ENCODE measurements around the gene WASF3. TPM values are rescaled to one million over a fixed set of nuclear protein-coding genes. Genes with fewer than 3 reads are reported as not detected.

WASF3 gene
- total RNA-seq, 2 experiments from 2014 or later, result 0.10 TPM; not detected in 1

DNA sequence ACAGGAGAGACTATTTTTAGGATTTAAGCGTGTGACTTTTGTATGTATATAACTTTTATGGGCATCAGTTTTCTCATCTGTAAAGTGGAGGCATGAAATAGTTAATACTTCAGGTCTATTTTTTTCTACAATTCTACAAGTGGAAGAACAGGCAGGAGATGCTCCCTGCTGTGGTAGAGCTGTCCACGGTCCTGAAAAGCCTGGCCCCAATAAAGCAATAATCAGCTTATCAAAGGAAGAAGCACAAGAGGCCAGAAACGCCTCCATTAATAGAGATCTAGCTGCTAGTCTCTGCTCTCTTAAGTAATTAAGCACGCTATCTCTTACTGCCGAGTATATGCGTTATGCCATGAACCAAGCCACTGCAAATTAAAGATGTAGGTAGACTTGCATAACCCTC lies 28.0 kb upstream of the WASF3 start:
- CTCF ChIA-PET, result interaction anchor here (1.5 kb wide), 1 partner anchor 169 kb away, joined by 4 read pairs; no protein-coding TSS in a partner anchor
- no peaks in the 10 kb centered on the region for H3K27me3 Mint-ChIP-seq
- DNase-seq, result peak; percentile 31
- no peak overlapping the region for H3K27ac Mint-ChIP-seq
- intact Hi-C loops (cut with micrococcal nuclease), result no loop called here
- no peaks in the 10 kb centered on the region for H3K36me3 Mint-ChIP-seq
- H3K4me3 Mint-ChIP-seq, result no peak overlapping the region
- no peaks in the 10 kb centered on the region for H3K4me1 Mint-ChIP-seq (ENCODE audit: low read depth)
- H3K9me3 Mint-ChIP-seq, result no peaks in the 10 kb centered on the region
- POLR2A ChIA-PET, result no interaction called here

DNA sequence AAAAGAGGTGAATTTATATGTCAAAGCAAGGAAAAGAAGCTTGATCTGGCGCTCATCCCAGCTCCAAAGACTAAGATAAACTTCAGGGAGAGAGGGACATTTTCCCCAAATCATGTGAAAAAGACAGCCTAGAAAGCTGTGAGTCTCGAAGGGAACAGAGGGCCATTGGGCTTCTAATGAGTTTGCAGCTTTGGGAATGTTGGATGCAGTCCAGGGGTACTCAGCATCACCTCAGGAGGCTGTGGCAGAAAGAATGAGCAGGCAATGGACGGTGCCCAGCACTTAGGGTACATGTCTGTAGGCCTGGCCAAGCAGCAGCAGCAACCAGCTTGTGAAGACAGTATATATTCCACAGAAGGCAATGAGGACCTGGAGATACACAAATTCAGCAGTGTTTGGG lies 25.7 kb upstream of the WASF3 start:
- Mint-ChIP-seq H3K27ac (no peak overlapping the region), H3K36me3 (no peaks in the 10 kb centered on the region), H3K4me3 (no peak overlapping the region), H3K27me3 (no peaks in the 10 kb centered on the region), H3K9me3 (no peaks in the 10 kb centered on the region), H3K4me1 (ENCODE audit: low read depth) (no peaks in the 10 kb centered on the region)
- ChIA-PET CTCF (no interaction called here), POLR2A (no interaction called here)
- intact Hi-C loops (cut with micrococcal nuclease), result no loop called here
- no peak for DNase-seq

DNA sequence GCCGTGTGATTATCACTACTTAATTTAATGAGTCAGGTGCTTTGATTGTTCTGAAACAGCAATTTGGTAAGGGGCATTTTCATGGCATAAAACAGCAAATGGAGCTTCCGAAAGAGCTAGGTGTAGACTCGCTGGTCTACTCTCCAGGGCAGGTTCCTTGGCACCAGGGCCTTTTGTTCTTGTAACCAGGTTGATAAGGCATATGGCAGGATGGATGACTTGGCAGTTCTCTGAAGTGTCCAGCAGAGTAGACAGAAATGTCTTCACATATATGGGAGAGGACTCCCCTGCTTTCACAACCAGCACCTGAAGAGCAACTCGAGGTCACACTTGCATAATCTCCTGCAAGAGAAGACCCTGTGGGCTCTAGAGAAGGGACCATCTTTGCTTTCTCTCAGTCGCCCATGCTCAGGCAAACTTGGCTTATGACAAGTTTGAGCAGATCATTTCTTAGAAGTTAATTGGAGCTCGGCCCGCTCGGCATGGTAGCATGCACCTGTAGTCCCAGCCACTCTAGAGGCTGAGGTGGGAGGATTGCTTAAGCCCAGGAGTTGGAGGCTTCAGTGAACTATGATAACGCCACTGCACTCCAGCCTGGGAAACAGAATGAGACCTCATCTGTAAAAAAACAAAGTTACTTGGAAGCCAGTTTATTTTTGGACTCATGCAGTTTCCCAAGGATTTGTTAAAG lies 23.3 kb upstream of the WASF3 start:
- CTCF ChIA-PET, result no interaction called here
- Mint-ChIP-seq H3K9me3 (no peaks in the 10 kb centered on the region), H3K27me3 (peaks cover 3% of the 10 kb centered on the region), H3K4me3 (no peak overlapping the region), H3K27ac (no peak overlapping the region), H3K36me3 (no peaks in the 10 kb centered on the region), H3K4me1 (ENCODE audit: low read depth) (no peaks in the 10 kb centered on the region)
- POLR2A ChIA-PET, result no interaction called here
- intact Hi-C loops (cut with micrococcal nuclease), result no loop called here
- DNase-seq, result no peak

DNA sequence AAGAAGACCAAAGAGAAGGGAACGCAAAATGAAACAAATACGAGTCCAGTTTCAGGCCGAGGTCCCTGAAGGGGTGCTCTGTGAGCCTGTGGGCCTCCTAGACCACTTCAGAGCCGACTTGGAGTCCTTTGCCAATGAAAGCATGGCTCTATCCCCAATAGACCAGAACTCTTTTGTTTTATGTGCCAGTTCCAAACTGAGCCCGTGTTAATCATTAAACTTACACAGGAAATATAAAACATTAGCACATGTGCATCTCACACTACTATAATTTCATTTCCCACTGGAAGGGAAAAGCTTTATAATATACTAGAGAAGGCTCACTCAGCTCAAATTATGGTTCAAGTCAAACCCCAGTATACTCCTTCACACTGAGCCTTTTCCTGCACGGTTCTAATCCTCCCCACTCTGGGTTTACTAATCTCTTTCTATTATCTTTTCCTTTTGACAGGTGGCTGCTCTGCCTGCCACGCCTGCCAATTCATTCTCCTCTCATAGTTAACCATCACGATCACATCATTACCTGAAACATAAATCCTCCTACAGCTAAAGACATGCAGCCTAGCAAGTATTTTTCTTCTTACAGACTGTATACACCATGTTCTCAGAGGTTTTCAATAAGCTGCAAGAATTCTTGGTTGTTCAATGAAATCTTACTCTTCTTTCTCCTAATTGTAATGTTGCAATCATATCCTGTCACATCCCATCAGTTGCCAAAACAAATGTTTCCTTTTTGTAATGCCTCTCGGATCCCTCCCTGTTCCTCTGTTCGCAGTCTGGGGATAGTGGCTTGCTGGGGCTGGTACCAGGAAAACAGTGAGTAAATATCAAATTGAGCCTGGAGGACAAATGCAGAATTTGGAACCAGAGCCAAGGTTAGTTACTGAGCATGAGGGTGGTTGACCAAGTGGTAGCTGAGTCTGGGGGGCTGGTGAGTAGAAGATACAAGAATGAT lies 18.8 kb upstream of the WASF3 start:
- Mint-ChIP-seq H3K4me3 (no peak overlapping the region), H3K36me3 (no peaks in the 10 kb centered on the region), H3K27ac (no peak overlapping the region), H3K27me3 (peaks cover 15% of the 10 kb centered on the region), H3K9me3 (no peaks in the 10 kb centered on the region), H3K4me1 (ENCODE audit: low read depth) (no peaks in the 10 kb centered on the region)
- CTCF ChIA-PET, result no interaction called here
- POLR2A ChIA-PET, result no interaction called here
- intact Hi-C loops (cut with micrococcal nuclease), result no loop called here
- DNase-seq, result no peak

DNA sequence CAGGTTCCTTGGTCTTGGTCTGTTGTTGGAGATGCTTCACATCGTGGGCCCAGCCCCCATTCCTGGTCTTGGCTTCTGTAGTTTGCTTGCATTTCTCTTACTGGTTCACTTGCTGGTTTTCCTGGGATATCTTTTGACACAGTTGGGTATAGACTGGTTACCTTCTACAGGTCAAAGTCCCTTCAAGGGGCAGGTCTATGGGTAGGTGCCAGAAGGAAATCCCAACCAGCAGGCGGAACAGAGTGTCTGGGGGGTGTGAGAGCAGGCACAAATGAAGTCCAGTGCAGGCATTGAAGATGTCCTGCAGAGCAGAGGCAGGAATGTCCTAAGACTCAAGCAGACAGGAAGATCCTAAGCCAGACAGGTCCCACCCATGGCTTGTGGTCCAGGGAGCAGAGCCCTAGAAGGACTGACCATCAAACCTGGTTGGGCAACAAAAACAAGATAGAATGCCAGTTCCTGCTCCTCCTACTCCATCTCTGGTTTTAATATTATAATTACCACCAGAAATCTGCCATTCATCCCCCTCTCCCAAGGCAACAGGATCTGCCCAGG lies 17.7 kb upstream of the WASF3 start:
- H3K27ac Mint-ChIP-seq, result no peak overlapping the region

DNA sequence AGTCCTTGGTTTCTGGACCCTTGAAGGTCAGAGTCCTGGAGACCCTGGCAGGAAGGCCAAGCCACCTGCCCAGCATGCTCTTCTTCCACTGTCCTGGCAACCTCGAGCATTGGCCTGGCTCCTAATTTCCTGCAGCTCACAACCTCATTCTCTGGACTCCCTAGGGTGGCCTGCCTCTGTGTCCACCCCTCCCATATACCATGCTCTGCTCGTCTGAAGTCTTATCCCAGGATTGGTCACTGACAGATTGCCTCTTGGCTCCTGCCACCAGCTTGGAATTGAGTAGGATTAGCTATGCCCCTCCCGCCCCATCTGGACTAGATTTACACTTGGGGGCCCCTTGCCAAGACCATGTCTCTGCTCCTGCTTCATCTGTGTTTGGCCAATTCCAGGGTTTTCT lies 17.1 kb upstream of the WASF3 start:
- peaks cover 15% of the 10 kb centered on the region for H3K27me3 Mint-ChIP-seq
- intact Hi-C loops (cut with micrococcal nuclease), result no loop called here
- DNase-seq, result no peak
- no peaks in the 10 kb centered on the region for H3K4me1 Mint-ChIP-seq (ENCODE audit: low read depth)
- H3K4me3 Mint-ChIP-seq, result no peak overlapping the region
- POLR2A ChIA-PET, result no interaction called here
- no peaks in the 10 kb centered on the region for H3K9me3 Mint-ChIP-seq
- H3K27ac Mint-ChIP-seq, result no peak overlapping the region
- no peaks in the 10 kb centered on the region for H3K36me3 Mint-ChIP-seq
- CTCF ChIA-PET, result no interaction called here

More for the DNA sequence above, 17.7 kb upstream of the WASF3 start:
- H3K4me1 Mint-ChIP-seq (ENCODE audit: low read depth), result no peaks in the 10 kb centered on the region
- no peaks in the 10 kb centered on the region for H3K9me3 Mint-ChIP-seq
- intact Hi-C loops (cut with micrococcal nuclease), result no loop called here
- CTCF ChIA-PET, result no interaction called here
- no peak for DNase-seq
- POLR2A ChIA-PET, result no interaction called here
- H3K27me3 Mint-ChIP-seq, result peaks cover 15% of the 10 kb centered on the region
- H3K4me3 Mint-ChIP-seq, result no peak overlapping the region
- no peaks in the 10 kb centered on the region for H3K36me3 Mint-ChIP-seq

DNA sequence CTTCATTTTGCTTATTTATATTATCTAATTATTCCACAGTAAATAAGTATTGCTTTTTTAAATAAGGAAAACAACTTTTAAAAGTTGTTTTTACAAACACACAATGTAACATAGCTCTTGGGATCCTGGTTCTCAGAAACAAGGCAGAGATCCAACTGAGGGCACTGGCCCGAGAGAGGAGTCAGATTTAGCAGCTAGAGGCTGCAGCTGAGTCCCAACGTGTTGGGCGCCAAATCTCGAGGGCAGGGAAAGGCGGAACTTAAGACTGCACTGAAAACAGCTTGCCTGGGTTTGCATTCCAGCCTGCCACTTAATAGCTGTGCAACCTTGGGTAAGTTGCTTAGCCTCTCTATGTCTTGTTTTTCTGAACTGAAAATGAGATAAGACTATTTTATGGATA lies 16.4 kb upstream of the WASF3 start:
- H3K4me1 Mint-ChIP-seq (ENCODE audit: low read depth), result no peaks in the 10 kb centered on the region
- no peak overlapping the region for H3K4me3 Mint-ChIP-seq
- H3K36me3 Mint-ChIP-seq, result no peaks in the 10 kb centered on the region
- H3K27me3 Mint-ChIP-seq, result peaks cover 15% of the 10 kb centered on the region
- no peak overlapping the region for H3K27ac Mint-ChIP-seq
- intact Hi-C loops (cut with micrococcal nuclease), result no loop called here
- DNase-seq, result no peak
- no peaks in the 10 kb centered on the region for H3K9me3 Mint-ChIP-seq
- CTCF ChIA-PET, result no interaction called here
- POLR2A ChIA-PET, result no interaction called here

DNA sequence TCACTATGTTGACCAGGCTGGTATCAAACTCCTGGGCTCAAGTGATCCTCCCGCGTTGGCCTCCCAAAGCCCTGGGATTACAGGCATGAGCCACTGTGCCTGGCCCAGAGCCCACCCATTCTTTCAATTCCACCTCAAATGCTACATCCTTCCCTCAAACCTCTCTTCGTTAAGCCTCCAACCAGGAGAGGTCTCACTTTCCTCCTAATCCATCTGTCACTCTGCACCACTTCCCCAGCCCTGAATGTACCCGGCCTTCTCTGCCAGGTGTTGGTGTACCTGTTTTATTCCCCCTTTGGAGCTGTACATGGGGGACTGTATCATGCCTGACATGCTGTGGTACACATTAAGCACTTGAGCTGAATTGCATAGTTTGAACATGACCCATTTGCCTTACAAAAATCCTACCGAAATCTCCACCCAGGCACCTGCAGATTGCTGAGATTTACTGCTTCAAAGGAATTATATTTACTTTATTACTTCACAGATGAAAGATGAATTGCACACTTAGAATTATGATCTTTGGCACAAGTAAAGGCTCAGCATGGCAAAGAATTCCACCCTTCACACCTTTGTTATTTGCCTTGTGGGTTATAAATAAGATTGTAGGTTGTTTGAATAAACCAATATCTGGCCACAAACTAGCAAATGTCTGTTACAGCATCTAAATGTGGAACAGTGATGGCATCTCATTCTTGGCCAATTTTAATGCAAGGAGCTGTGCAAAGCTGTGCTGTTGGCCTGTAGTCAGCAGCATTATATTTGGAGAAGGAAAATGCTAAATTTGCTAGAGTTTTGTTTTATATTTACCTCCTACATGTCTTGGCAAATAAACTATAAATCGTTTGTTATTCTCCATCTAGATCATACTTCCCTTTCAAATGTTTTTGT lies 15.6 kb upstream of the WASF3 start:
- Mint-ChIP-seq H3K36me3 (no peaks in the 10 kb centered on the region), H3K27ac (no peak overlapping the region), H3K4me1 (ENCODE audit: low read depth) (no peaks in the 10 kb centered on the region), H3K27me3 (peaks cover 15% of the 10 kb centered on the region), H3K9me3 (no peaks in the 10 kb centered on the region), H3K4me3 (no peak overlapping the region)
- POLR2A ChIA-PET, result no interaction called here
- no peak for DNase-seq
- CTCF ChIA-PET, result no interaction called here
- intact Hi-C loops (cut with micrococcal nuclease), result no loop called here

DNA sequence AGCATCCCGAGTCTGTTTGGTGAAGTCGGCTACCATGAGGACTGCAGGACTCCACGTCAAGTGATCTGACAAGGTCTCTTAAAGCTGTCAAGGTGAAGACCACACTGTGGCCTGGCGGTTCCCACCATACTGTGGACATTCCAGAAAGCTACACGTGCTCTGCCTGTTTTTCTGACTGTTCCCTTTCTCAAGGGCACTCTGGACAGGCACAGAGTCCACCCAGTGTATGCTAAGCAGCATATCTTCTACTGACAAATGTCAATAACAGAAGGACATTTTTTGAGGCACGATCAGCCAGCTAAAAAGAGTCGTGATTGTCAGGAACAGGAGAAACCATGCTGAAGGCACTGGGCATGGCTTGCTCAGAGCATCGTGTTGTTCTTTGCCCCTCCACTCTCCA lies 12.8 kb upstream of the WASF3 start:
- CTCF ChIA-PET, result no interaction called here
- intact Hi-C loops (cut with micrococcal nuclease), result no loop called here
- Mint-ChIP-seq H3K27ac (no peak overlapping the region), H3K4me1 (ENCODE audit: low read depth) (no peaks in the 10 kb centered on the region), H3K36me3 (no peaks in the 10 kb centered on the region), H3K4me3 (no peak overlapping the region), H3K9me3 (no peaks in the 10 kb centered on the region), H3K27me3 (peaks cover 13% of the 10 kb centered on the region)
- POLR2A ChIA-PET, result no interaction called here
- no peak for DNase-seq

DNA sequence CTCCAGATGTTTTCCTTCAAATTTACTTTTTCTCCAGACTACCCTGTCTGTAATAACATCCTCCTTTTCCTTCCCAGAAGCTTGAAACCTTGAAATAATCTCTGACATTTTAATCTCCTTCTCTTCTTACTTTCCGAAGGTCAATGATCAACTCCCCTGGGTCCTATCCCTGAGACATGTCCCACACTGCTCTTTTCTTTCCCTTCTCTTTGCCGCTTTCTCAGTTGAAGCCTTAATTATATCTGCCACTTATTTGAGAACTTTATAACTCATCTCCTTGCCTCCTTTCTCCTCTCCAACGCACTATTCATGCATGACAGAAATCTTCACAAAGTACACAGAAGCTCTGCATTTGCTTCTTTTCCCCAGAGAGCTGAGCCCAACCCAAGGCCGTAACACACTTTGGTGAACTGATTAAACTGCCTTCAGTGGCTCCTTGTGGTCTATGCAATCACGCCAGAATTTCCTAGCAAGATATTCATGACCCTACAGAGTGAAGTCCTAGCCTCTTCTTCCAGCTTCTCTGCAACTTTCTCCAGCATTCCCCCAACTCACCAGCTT lies 9.2 kb upstream of the WASF3 start:
- CTCF ChIA-PET, result no interaction called here

DNA sequence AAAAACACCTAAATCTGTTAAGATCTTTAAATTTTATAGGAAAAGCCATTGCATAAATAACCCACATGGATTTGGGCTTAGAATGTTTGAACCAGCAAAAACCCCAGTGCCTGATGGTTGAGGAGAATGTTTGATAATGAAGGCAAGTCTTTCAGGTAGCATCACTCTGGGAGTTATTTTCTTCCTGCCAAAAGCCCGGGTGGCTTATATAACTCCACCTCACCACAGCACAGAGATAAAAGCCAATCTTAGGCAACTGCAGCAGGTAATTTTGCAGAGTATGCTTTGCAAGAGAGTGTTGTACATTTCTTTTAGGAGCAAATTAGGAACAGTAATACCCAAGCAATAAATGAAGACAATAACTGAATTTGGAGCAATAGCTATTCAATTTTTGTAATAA lies 7.8 kb upstream of the WASF3 start:
- Mint-ChIP-seq H3K36me3 (no peaks in the 10 kb centered on the region), H3K27me3 (peaks cover 13% of the 10 kb centered on the region), H3K27ac (no peak overlapping the region), H3K4me3 (no peak overlapping the region), H3K4me1 (ENCODE audit: low read depth) (no peaks in the 10 kb centered on the region), H3K9me3 (no peaks in the 10 kb centered on the region)
- intact Hi-C loops (cut with micrococcal nuclease), result no loop called here
- DNase-seq, result no peak
- ChIA-PET CTCF (no interaction called here), POLR2A (no interaction called here)

More for the DNA sequence above, 9.2 kb upstream of the WASF3 start:
- Mint-ChIP-seq H3K4me3 (no peak overlapping the region), H3K27me3 (peaks cover 12% of the 10 kb centered on the region), H3K9me3 (no peaks in the 10 kb centered on the region), H3K36me3 (no peaks in the 10 kb centered on the region), H3K27ac (no peak overlapping the region), H3K4me1 (ENCODE audit: low read depth) (no peaks in the 10 kb centered on the region)
- intact Hi-C loops (cut with micrococcal nuclease), result no loop called here
- DNase-seq, result no peak
- POLR2A ChIA-PET, result interaction anchor here (0.5 kb wide), 1 partner anchor 25 kb away, joined by 3 read pairs; no protein-coding TSS in a partner anchor

Measured in activated CD4-positive, alpha-beta memory T cell treated with anti-CD3 and anti-CD28 coated beads for 36 hours (primary cell).